Measurements from ENCODE around the gene SNAI1.

The SNAI1 gene

DNA sequence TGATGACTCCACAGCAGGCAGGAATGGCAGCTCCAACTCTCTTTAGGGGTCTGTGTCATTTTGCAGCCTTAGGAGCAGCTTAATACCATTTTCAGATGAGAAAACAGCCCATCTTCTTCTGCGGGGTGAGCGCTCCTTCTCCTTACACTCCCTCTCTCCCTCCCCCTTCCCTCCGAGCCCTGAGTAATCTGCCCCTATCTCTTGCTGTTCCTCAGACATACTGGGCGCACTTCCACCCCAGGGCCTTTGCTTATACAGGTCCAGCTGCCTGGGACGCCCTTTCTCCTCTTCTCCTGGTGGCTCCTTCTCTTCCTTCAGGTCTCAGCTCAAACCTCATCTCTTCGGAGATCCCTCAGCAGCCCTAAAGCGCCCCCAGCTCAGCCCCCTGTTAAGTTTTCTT, 54.8 kb downstream of the SNAI1 start:
- no peak for DNase-seq (ENCODE audit: low read depth in 2 of 2)

DNA sequence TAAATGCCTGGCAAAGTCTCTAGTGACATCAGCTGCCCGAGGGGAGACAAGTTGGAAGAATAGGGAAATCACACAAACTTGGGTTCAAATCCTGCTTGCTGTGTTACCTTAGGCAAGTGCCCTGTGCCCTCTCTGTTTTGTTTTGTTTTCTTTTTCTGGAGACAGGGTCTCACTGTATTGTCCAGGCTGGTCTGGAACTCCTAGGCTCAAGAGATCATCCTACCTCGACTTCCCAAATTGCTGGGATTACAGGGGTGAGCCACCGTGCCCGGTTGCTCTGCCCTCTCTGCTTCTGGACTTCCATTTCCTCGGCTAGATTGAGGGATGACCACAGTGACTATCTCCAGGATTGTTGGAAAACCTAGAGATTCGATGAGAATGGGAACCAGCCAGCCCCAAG, 55.4 kb downstream of the SNAI1 start:
- no peak for DNase-seq (ENCODE audit: low read depth in 2 of 2)
